ENCODE results near the gene DENND2C.

DNA sequence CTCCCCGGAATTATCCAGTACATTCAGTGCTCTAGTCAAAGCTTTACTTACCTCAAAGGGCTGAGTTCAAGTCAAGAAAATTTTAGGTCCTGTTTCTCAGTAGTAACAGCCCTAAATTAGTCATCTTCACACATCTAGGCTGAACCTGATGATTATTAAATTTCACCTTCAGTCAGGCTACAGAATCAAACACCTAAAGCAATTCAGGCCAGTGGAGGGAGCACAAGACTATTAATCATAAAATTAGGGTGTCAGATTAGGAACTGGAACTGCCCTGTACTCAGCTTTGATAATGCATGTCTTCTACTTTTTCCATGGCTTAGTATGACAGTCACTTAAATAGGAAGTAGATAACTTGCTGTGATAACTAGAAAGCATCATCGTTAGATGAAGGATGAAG lies 60.0 kb downstream of the DENND2C start:
- TF ChIP-seq, protein P1, sequence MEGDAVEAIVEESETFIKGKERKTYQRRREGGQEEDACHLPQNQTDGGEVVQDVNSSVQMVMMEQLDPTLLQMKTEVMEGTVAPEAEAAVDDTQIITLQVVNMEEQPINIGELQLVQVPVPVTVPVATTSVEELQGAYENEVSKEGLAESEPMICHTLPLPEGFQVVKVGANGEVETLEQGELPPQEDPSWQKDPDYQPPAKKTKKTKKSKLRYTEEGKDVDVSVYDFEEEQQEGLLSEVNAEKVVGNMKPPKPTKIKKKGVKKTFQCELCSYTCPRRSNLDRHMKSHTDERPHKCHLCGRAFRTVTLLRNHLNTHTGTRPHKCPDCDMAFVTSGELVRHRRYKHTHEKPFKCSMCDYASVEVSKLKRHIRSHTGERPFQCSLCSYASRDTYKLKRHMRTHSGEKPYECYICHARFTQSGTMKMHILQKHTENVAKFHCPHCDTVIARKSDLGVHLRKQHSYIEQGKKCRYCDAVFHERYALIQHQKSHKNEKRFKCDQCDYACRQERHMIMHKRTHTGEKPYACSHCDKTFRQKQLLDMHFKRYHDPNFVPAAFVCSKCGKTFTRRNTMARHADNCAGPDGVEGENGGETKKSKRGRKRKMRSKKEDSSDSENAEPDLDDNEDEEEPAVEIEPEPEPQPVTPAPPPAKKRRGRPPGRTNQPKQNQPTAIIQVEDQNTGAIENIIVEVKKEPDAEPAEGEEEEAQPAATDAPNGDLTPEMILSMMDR (IDR thresholded peaks at IDR 0.05; ENCODE audit: low read depth, low read length, missing input control): no peak
- TF ChIP-seq, protein P2, sequence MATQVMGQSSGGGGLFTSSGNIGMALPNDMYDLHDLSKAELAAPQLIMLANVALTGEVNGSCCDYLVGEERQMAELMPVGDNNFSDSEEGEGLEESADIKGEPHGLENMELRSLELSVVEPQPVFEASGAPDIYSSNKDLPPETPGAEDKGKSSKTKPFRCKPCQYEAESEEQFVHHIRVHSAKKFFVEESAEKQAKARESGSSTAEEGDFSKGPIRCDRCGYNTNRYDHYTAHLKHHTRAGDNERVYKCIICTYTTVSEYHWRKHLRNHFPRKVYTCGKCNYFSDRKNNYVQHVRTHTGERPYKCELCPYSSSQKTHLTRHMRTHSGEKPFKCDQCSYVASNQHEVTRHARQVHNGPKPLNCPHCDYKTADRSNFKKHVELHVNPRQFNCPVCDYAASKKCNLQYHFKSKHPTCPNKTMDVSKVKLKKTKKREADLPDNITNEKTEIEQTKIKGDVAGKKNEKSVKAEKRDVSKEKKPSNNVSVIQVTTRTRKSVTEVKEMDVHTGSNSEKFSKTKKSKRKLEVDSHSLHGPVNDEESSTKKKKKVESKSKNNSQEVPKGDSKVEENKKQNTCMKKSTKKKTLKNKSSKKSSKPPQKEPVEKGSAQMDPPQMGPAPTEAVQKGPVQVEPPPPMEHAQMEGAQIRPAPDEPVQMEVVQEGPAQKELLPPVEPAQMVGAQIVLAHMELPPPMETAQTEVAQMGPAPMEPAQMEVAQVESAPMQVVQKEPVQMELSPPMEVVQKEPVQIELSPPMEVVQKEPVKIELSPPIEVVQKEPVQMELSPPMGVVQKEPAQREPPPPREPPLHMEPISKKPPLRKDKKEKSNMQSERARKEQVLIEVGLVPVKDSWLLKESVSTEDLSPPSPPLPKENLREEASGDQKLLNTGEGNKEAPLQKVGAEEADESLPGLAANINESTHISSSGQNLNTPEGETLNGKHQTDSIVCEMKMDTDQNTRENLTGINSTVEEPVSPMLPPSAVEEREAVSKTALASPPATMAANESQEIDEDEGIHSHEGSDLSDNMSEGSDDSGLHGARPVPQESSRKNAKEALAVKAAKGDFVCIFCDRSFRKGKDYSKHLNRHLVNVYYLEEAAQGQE (IDR thresholded peaks at IDR 0.05): no peak
- no peak for TF ChIP-seq TAF1 (conservative IDR thresholded peaks at IDR 0.05)
- TF ChIP-seq SP1 (IDR thresholded peaks at IDR 0.05): no peak
- TF ChIP-seq, protein P3, sequence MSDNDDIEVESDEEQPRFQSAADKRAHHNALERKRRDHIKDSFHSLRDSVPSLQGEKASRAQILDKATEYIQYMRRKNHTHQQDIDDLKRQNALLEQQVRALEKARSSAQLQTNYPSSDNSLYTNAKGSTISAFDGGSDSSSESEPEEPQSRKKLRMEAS (IDR thresholded peaks at IDR 0.05): no peak
- no peak for TF ChIP-seq FOXA1 (IDR thresholded peaks at IDR 0.05)

Data from liver (tissue), 3 donors.